ENCODE measurements around the gene FLRT2. TPM values are rescaled to one million over a fixed set of nuclear protein-coding genes. Genes with fewer than 3 reads are reported as not detected.

Gene FLRT2
- total RNA-seq, 1 experiment from 2014 or later: 0.07 TPM

DNA sequence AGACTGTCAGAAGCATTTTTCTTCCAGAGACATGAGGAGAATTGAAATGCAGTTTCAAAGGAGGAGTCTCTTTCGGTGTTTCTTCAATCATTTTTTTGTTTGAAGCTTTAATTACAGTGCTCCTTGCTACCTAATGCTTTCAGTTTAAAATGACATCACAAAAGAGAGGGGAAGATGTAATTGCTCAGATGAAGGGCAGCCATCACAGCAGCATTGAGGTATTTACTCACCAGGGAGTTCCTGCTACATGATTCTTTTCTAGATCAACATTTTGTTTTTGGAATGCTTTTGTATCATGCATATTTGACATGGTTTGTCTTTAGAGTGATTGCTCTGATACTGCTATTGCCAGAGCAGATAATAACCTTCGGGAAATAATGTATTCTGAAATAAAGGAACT is 28.6 kb downstream of the FLRT2 start:
- H3K4me2 ChIP-seq (ENCODE audit: low read length): no peak overlapping the region
- TF ChIP-seq, protein P1, sequence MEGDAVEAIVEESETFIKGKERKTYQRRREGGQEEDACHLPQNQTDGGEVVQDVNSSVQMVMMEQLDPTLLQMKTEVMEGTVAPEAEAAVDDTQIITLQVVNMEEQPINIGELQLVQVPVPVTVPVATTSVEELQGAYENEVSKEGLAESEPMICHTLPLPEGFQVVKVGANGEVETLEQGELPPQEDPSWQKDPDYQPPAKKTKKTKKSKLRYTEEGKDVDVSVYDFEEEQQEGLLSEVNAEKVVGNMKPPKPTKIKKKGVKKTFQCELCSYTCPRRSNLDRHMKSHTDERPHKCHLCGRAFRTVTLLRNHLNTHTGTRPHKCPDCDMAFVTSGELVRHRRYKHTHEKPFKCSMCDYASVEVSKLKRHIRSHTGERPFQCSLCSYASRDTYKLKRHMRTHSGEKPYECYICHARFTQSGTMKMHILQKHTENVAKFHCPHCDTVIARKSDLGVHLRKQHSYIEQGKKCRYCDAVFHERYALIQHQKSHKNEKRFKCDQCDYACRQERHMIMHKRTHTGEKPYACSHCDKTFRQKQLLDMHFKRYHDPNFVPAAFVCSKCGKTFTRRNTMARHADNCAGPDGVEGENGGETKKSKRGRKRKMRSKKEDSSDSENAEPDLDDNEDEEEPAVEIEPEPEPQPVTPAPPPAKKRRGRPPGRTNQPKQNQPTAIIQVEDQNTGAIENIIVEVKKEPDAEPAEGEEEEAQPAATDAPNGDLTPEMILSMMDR (conservative IDR thresholded peaks at IDR 0.05; ENCODE audit: low read depth, low read length): no peak
- TF ChIP-seq EZH2 (IDR thresholded peaks at IDR 0.05; ENCODE audit: low read length, unreplicated experiment): no peak
- TF ChIP-seq EZH2phosphoT487 (IDR thresholded peaks at IDR 0.05; ENCODE audit: borderline replicate concordance, low read length): no peak
- ChIA-PET POLR2A (ENCODE audit: unreplicated experiment) (no interaction called here), CTCF (no interaction called here)
- H3K9me2 ChIP-seq (replicated peaks; ENCODE audit: low read length): no peaks in the 10 kb centered on the region
- DNase-seq: no peak
- no peaks in the 10 kb centered on the region for H3K27me3 ChIP-seq (ENCODE audit: low read length)
- BruUV-seq (replicated peaks): no TSS peak
- no peak overlapping the region for H2AFZ ChIP-seq (ENCODE audit: low read length)
- ATAC-seq: no peak
- no peaks in the 10 kb centered on the region for H3K79me2 ChIP-seq (ENCODE audit: low read length)
- H3K9me3 ChIP-seq (ENCODE audit: low read length): no peaks in the 10 kb centered on the region
- intact Hi-C loops (cut with micrococcal nuclease): no loop called here
- H3K9ac ChIP-seq (ENCODE audit: low read length): no peak overlapping the region
- H3K4me3 ChIP-seq (ENCODE audit: low read length): no peak overlapping the region
- H3K27ac ChIP-seq (ENCODE audit: low read length): no peak overlapping the region
- no peaks in the 10 kb centered on the region for H3K36me3 ChIP-seq (ENCODE audit: low read depth, low read length)
- no peaks in the 10 kb centered on the region for H3K4me1 ChIP-seq (ENCODE audit: insufficient read depth, low read length)
- H3F3A ChIP-seq (ENCODE audit: low read length, unreplicated experiment): no peaks in the 10 kb centered on the region
- no peaks in the 10 kb centered on the region for H4K20me1 ChIP-seq (ENCODE audit: low read length)

GRCh38 chr14:85562630-85563029 is 32.7 kb downstream of the FLRT2 start:
- Histone ChIP-seq H3K4me2 (ENCODE audit: low read length) (no peak overlapping the region), H3K9ac (ENCODE audit: low read length) (no peak overlapping the region), H3K27me3 (ENCODE audit: low read length) (no peaks in the 10 kb centered on the region), H3K36me3 (ENCODE audit: low read depth, low read length) (no peaks in the 10 kb centered on the region), H4K20me1 (ENCODE audit: low read length) (no peaks in the 10 kb centered on the region), H3K27ac (ENCODE audit: low read length) (no peak overlapping the region), H3K9me3 (ENCODE audit: low read length) (0 out of 2 replicates have a peak, but pooled peaks cover 8% of the 10 kb centered on the region), H3K4me1 (ENCODE audit: insufficient read depth, low read length) (no peaks in the 10 kb centered on the region; the same call in 1 of the 2 replicates), H3K79me2 (ENCODE audit: low read length) (no peaks in the 10 kb centered on the region), H3K4me3 (ENCODE audit: low read length) (no peak overlapping the region), H3F3A (ENCODE audit: low read length, unreplicated experiment) (no peaks in the 10 kb centered on the region), H2AFZ (ENCODE audit: low read length) (no peak overlapping the region), H3K9me2 (replicated peaks; ENCODE audit: low read length) (no peaks in the 10 kb centered on the region)
- ATAC-seq (no peak), DNase-seq (no peak)
- BruUV-seq (replicated peaks): no TSS peak
- CTCF ChIA-PET: no interaction called here
- intact Hi-C loops (cut with micrococcal nuclease): no loop called here
- TF ChIP-seq, protein P1 (conservative IDR thresholded peaks at IDR 0.05; ENCODE audit: low read depth, low read length): no peak
- TF ChIP-seq EZH2phosphoT487 (IDR thresholded peaks at IDR 0.05; ENCODE audit: borderline replicate concordance, low read length): no peak
- POLR2A ChIA-PET (ENCODE audit: unreplicated experiment): no interaction called here

DNA sequence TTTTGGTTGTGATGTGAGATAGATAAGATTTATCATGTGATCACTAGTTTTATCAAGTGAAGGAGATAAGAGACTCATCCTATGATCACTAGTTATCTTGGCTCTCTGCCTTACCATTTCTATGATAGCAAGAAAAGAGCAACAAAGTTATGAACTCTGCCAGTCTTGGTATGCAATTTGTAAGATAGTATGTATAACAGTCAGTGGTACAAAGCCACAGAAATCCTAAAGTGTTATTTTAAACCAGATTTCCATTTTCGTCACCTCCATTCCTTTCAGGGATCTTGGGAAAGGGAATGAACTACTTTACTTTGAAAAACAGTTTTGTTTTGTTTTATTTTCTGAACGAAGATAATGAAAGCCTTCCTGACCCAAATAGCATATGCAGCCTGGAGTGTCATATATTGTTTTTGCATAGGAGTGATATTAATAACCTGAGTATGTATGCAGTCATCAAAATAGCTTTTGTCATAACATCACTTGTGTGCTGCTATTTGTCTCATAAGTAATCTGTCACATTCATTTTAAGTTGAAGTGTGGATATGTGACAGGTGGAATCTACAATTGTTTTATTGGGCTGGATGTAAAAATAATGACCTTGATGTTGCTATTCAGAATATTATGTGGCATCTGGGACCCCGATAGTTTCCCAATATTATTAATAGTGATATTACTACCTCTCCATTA is 35.0 kb downstream of the FLRT2 start:
- Histone ChIP-seq H3K27me3 (ENCODE audit: low read length) (no peaks in the 10 kb centered on the region), H3K9ac (ENCODE audit: low read length) (no peak overlapping the region), H3K4me2 (ENCODE audit: low read length) (no peak overlapping the region), H3K4me3 (ENCODE audit: low read length) (no peak overlapping the region), H3K36me3 (ENCODE audit: low read depth, low read length) (no peaks in the 10 kb centered on the region), H4K20me1 (ENCODE audit: low read length) (no peaks in the 10 kb centered on the region), H3F3A (ENCODE audit: low read length, unreplicated experiment) (no peaks in the 10 kb centered on the region), H3K4me1 (ENCODE audit: insufficient read depth, low read length) (no peaks in the 10 kb centered on the region; the same call in 1 of the 2 replicates), H3K27ac (ENCODE audit: low read length) (no peak overlapping the region), H3K9me2 (replicated peaks; ENCODE audit: low read length) (no peaks in the 10 kb centered on the region), H3K9me3 (ENCODE audit: low read length) (0 out of 2 replicates have a peak, but pooled peaks cover 8% of the 10 kb centered on the region), H2AFZ (ENCODE audit: low read length) (no peak overlapping the region), H3K79me2 (ENCODE audit: low read length) (no peaks in the 10 kb centered on the region)
- ChIA-PET POLR2A (ENCODE audit: unreplicated experiment) (no interaction called here), CTCF (no interaction called here)
- DNase-seq: no peak
- TF ChIP-seq, protein P1 (conservative IDR thresholded peaks at IDR 0.05; ENCODE audit: low read depth, low read length): no peak
- TF ChIP-seq EZH2phosphoT487 (IDR thresholded peaks at IDR 0.05; ENCODE audit: borderline replicate concordance, low read length) (no peak), EZH2 (IDR thresholded peaks at IDR 0.05; ENCODE audit: low read length, unreplicated experiment) (no peak)
- intact Hi-C loops (cut with micrococcal nuclease): no loop called here
- BruUV-seq (replicated peaks): no TSS peak
- ATAC-seq: no peak

Measured in PC-3 (cell line).